ENCODE measurements around the gene STK11IP.

The STK11IP gene

DNA sequence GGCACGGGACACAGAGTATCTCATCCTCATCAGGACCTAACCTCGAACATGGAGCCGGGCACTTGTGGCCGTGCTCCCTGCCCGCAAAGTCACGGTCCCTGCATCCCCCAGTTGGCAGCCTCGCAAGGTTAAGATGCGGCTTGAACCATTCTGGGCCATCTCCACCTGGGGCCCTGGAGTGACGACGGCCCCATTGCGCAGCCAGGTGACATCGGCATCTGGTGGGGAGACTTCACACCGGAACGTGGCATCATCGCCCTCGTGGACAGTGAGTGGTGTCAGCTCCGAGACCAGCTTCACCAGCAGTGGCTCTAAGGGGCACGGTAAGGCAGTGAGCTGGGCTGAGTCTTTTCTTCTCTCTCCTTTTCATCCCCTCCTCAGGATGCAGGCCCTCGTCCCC is 41.2 kb upstream of the STK11IP start:
- no peaks in the 10 kb centered on the region for H3K27me3 ChIP-seq (ENCODE audit: insufficient read depth, poor library complexity, severe bottlenecking)
- DNase-seq (ENCODE audit: low spot score) (no peak), ATAC-seq (ENCODE audit: low read depth) (no peak)
- H3K4me3 ChIP-seq (ENCODE audit: severe bottlenecking), result no peak overlapping the region
- no peak overlapping the region for H3K27ac ChIP-seq (ENCODE audit: poor library complexity, severe bottlenecking)
- TF ChIP-seq, protein P1, sequence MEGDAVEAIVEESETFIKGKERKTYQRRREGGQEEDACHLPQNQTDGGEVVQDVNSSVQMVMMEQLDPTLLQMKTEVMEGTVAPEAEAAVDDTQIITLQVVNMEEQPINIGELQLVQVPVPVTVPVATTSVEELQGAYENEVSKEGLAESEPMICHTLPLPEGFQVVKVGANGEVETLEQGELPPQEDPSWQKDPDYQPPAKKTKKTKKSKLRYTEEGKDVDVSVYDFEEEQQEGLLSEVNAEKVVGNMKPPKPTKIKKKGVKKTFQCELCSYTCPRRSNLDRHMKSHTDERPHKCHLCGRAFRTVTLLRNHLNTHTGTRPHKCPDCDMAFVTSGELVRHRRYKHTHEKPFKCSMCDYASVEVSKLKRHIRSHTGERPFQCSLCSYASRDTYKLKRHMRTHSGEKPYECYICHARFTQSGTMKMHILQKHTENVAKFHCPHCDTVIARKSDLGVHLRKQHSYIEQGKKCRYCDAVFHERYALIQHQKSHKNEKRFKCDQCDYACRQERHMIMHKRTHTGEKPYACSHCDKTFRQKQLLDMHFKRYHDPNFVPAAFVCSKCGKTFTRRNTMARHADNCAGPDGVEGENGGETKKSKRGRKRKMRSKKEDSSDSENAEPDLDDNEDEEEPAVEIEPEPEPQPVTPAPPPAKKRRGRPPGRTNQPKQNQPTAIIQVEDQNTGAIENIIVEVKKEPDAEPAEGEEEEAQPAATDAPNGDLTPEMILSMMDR (IDR thresholded peaks at IDR 0.05; ENCODE audit: poor library complexity, severe bottlenecking), result no peak
- no peaks in the 10 kb centered on the region for H3K36me3 ChIP-seq (ENCODE audit: low read depth)
- H3K9me3 ChIP-seq (ENCODE audit: severe bottlenecking), result no peaks in the 10 kb centered on the region
- no peaks in the 10 kb centered on the region for H3K4me1 ChIP-seq (ENCODE audit: insufficient read depth, poor library complexity, severe bottlenecking)

DNA sequence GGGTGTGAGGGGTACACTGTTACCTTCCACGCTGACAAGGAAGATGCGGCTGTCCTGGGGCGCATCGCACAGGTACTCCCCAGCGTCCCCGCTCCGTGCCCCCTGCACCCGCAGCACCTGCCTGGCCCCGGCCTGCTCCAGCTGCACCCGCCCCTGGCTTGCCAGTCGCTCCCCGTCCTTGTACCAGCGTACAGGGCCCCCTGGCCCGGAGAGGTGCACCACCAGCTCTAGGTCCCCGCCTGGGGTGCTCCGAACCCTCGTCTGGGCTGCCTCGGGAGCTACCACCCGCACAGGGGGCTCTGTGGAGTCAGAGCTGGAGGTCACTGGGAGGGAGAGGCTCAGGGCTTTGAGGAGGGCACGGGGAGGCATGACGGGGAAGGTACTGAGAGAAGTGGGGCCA is 40.3 kb upstream of the STK11IP start:
- DNase-seq (ENCODE audit: low spot score) (no peak), ATAC-seq (ENCODE audit: low read depth) (no peak)
- no peaks in the 10 kb centered on the region for H3K27me3 ChIP-seq (ENCODE audit: insufficient read depth, poor library complexity, severe bottlenecking)
- no peaks in the 10 kb centered on the region for H3K9me3 ChIP-seq (ENCODE audit: severe bottlenecking)
- no peak overlapping the region for H3K27ac ChIP-seq (ENCODE audit: poor library complexity, severe bottlenecking)
- no peaks in the 10 kb centered on the region for H3K36me3 ChIP-seq (ENCODE audit: low read depth)
- no peaks in the 10 kb centered on the region for H3K4me1 ChIP-seq (ENCODE audit: insufficient read depth, poor library complexity, severe bottlenecking)
- TF ChIP-seq, protein P1 (IDR thresholded peaks at IDR 0.05; ENCODE audit: poor library complexity, severe bottlenecking), result no peak
- no peak overlapping the region for H3K4me3 ChIP-seq (ENCODE audit: severe bottlenecking)

DNA sequence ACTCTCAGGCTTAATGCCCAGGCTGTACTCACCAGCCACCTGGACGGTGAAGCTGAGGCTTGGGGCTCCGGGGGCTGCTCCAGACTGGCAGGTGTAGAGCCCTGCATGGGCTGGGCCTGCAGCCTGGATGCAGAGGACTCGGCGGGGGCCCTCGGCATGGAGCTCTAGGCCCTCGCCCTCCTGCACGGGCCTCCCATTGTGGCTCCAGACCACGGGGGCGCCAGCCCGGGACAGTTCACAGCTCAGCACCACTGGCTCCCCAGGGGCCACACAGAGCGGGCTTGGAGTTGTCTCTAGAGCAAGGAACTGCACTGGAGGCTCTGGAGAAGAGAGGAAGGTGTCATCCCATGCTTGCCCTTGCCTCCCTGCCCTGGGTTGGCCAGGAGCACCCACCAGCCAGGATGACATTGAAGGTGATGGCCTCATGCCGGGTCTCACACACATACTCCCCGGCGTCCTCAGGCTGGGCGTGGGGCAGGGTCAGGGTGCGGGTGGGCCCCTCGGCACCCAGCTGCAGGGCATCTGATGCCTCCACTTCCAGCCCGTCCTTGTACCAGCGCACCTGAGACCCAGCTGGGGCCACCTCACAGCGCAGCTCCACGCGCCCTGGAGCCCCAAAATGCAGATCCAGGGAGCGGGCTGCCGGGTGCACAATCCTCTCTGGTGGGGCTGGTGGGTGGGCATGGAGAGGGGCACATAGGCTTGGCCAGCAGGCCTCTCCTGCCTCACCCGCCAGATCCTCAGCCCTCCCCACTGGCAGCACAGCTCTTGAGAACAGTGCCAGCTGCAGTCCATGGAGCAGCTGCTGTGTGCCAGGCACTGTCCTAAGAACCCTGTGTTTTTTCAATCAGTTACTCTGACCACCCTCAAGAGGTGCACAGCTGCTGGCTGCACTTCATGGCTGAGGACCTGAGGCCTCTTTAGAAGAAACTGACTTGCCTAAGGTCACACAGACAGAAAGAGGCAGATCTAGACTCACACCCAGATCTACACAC is 39.6 kb upstream of the STK11IP start:
- H3K27me3 ChIP-seq (ENCODE audit: insufficient read depth, poor library complexity, severe bottlenecking), result no peaks in the 10 kb centered on the region
- H3K27ac ChIP-seq (ENCODE audit: poor library complexity, severe bottlenecking), result no peak overlapping the region
- ATAC-seq (ENCODE audit: low read depth) (no peak), DNase-seq (ENCODE audit: low spot score) (peak; percentile 44)
- H3K4me3 ChIP-seq (ENCODE audit: severe bottlenecking), result no peak overlapping the region
- H3K36me3 ChIP-seq (ENCODE audit: low read depth), result no peaks in the 10 kb centered on the region
- no peaks in the 10 kb centered on the region for H3K4me1 ChIP-seq (ENCODE audit: insufficient read depth, poor library complexity, severe bottlenecking)
- H3K9me3 ChIP-seq (ENCODE audit: severe bottlenecking), result no peaks in the 10 kb centered on the region
- TF ChIP-seq, protein P1 (IDR thresholded peaks at IDR 0.05; ENCODE audit: poor library complexity, severe bottlenecking), result no peak

DNA sequence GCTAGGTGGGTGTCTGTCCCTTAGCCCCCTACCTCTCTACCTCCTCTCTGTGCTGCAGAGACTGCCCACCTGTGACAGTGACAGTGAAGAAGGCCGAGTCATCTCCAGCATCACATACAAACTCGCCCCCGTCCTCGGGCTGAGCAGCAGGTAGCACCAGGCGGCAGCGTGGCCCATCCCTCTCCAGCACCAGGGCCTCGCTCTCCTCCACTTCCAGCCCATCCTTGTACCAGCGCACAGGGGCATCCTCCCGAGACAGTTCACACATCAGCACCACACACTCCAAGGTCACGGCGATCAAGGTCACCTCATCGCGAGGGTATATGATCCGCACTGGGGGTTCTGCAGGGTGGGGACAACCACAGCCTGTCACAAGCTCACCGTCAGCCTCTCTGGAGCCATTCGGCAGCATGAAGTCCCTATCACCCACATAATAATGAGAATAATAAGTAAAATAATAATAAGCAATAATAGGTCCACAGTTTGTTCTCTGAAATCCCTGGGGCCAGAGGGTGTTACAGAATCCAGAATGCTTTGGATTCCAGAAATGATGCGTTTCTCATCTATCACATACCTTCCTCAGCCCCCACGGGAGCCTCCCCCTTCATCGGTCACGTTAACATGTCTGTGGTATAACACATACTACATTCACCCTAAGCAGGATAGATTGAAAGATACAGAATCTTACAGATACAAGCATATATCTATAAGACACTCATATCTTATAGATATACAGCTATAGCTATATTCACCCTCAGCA is 38.3 kb upstream of the STK11IP start:
- Histone ChIP-seq H3K9me3 (ENCODE audit: severe bottlenecking) (no peaks in the 10 kb centered on the region), H3K36me3 (ENCODE audit: low read depth) (no peaks in the 10 kb centered on the region), H3K27me3 (ENCODE audit: insufficient read depth, poor library complexity, severe bottlenecking) (no peaks in the 10 kb centered on the region), H3K4me1 (ENCODE audit: insufficient read depth, poor library complexity, severe bottlenecking) (no peaks in the 10 kb centered on the region), H3K27ac (ENCODE audit: poor library complexity, severe bottlenecking) (no peak overlapping the region), H3K4me3 (ENCODE audit: severe bottlenecking) (no peak overlapping the region)
- TF ChIP-seq, protein P1 (IDR thresholded peaks at IDR 0.05; ENCODE audit: poor library complexity, severe bottlenecking), result no peak
- no peak for ATAC-seq (ENCODE audit: low read depth)
- DNase-seq (ENCODE audit: low spot score), result peak; percentile 37
